Esophagus squamous epithelium (tissue), 5 donors: ENCODE data around the gene SERPINA6. TPM values are rescaled to one million over a fixed set of nuclear protein-coding genes. Genes with fewer than 3 reads are reported as not detected.

Experiments used
- DNase-seq: peaks from one replicate; lab custom pipeline; 2025; lab: John Stamatoyannopoulos, UW
- H3K27ac ChIP-seq, 4 donors: fragments of 200-600 bp; sonication (generic); one replicate each; pipeline ENCODE4 v1.5.1; 2016 to 2019; ENCODE audit warnings: mild to moderate bottlenecking in 1 of 4
- H3K27me3 ChIP-seq, 4 donors: fragments of 200-600 bp; sonication (generic); 1 replicate in 3 of 4; 2 replicates in 1 of 4; pipeline versions ENCODE4 v1.5.1 to v1.6.0; 2017 to 2021; ENCODE audit warnings: antibody characterized with exemption in 1 of 4
- H3K36me3 ChIP-seq, 3 donors: fragments of 200-600 bp; sonication (generic); one replicate each; pipeline ENCODE4 v1.5.1; 2016 to 2019
- H3K4me1 ChIP-seq, 3 donors: fragments of 200-600 bp; sonication (generic); one replicate each; pipeline ENCODE4 v1.5.1; 2017 to 2019
- H3K4me3 ChIP-seq, 4 donors: fragments of 200-600 bp; sonication (generic); 1 replicate in 3 of 4; 2 replicates in 1 of 4; pipeline ENCODE4 v1.5.1; 2016 to 2019; ENCODE audit warnings: mild to moderate bottlenecking in 2 of 4, moderate library complexity in 1 of 4
- H3K9me3 ChIP-seq, 3 donors: fragments of 200-600 bp; sonication (generic); one replicate each; pipeline ENCODE4 v1.5.1; 2016 to 2019
- CTCF ChIP-seq, 6 experiments: fragments of 450-650 bp in 4 of 6; fragments of 200-600 bp in 2 of 6; sonication (generic) in 2 of 6; IDR thresholded peaks; one replicate each; pipeline ENCODE4 v1.5.1; 2016 to 2019; ENCODE audit warnings: antibody characterized with exemption in 6 of 6, mild to moderate bottlenecking in 4 of 6, moderate library complexity in 4 of 6
- POLR2A ChIP-seq, 4 donors: fragments of 450-650 bp; IDR thresholded peaks; one replicate each; pipeline ENCODE4 v1.6.1; 2017; ENCODE audit warnings: antibody characterized with exemption in 4 of 4, mild to moderate bottlenecking in 4 of 4, moderate library complexity in 3 of 4
- WGBS, 2 donors: methylation state at CpG; one replicate each; pipeline ENCODE4 v1.1.5; 2018; 5-methylcytosine and 5-hydroxymethylcytosine counted together
- intact Hi-C: fragments of 100-400 bp; cut with DNase I; formaldehyde crosslinking; loops from one replicate; pipeline ENCODE4 v1.15.0; 2022
- total RNA-seq, 4 donors: library from RNA; depleted of rRNA; stranded (reverse); fragments of >200 nt; gene quantifications; one replicate each; pipeline ENCODE4 v1.1.0, GENCODE V29; 2016
- donor health status: DM: yes; HTN: yes; CAD: no.

Gene SERPINA6
- total RNA-seq, 4 donors from 2014 or later, result not detected

GRCh38 chr14:94340533-94340932, 17.4 kb upstream of the SERPINA6 start:
- Histone ChIP-seq H3K27me3 (peaks cover 0 to 2% (median 0%) of the 10 kb centered on the region in 4 donors), H3K4me3 (no peak overlapping the region), H3K4me1 (peaks cover 6 to 42% (median 30%) of the 10 kb centered on the region in 3 donors), H3K9me3 (no peaks in the 10 kb centered on the region), H3K36me3 (no peaks in the 10 kb centered on the region), H3K27ac (no peak overlapping the region)
- no peak for DNase-seq
- TF ChIP-seq POLR2A (IDR thresholded peaks at IDR 0.05) (no peak), CTCF (IDR thresholded peaks at IDR 0.05) (no peak)
- intact Hi-C loops, result no loop called here

GRCh38 chr14:94338023-94338422, 14.9 kb upstream of the SERPINA6 start:
- no peak overlapping the region for H3K27ac ChIP-seq
- TF ChIP-seq POLR2A (IDR thresholded peaks at IDR 0.05) (no peak), CTCF (IDR thresholded peaks at IDR 0.05) (no peak)
- H3K4me3 ChIP-seq, result no peak overlapping the region
- WGBS, 2 donors, result 66 to 100% methylated on average over 2 of the region's 2 CpGs
- H3K4me1 ChIP-seq, result peaks cover 6 to 26% (median 17%) of the 10 kb centered on the region in 3 donors
- H3K36me3 ChIP-seq, result no peaks in the 10 kb centered on the region
- intact Hi-C loops, result no loop called here
- no peaks in the 10 kb centered on the region for H3K27me3 ChIP-seq
- no peaks in the 10 kb centered on the region for H3K9me3 ChIP-seq
- no peak for DNase-seq

- no peak for DNase-seq
- Histone ChIP-seq H3K27me3 (no peaks in the 10 kb centered on the region), H3K4me3 (no peak overlapping the region), H3K9me3 (no peaks in the 10 kb centered on the region), H3K36me3 (no peaks in the 10 kb centered on the region), H3K4me1 (peaks cover 0 to 19% (median 10%) of the 10 kb centered on the region in 3 donors), H3K27ac (no peak overlapping the region)
- WGBS, 2 donors, result 62 to 65% methylated on average over 6 of the region's 6 CpGs
- TF ChIP-seq CTCF (IDR thresholded peaks at IDR 0.05), result no peak
- no peak for TF ChIP-seq POLR2A (IDR thresholded peaks at IDR 0.05)
- intact Hi-C loops, result no loop called here
Measured at GRCh38 chr14:94337274-94337673, 14.1 kb upstream of the SERPINA6 start.

DNA sequence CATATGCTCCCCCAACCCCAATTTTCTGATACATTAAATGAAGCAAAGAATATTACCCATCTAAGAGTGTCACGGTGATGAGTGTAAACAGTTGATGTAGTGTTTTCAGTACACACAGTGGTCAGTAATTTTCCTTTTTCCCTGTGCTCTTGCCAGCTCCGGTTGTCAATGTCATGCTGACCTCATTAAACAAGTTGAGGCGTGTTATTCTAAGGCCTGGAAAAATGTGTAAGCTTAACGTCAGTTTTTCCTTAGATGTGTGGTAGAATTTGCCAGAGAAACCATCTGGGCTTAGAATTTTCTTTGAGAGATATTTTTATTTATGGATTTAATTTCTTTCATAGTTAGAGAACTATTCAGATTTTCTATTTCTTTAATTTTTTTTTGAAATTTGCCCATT, 11.7 kb upstream of the SERPINA6 start:
- no peak overlapping the region for H3K4me3 ChIP-seq
- no peak overlapping the region for H3K27ac ChIP-seq
- no peaks in the 10 kb centered on the region for H3K9me3 ChIP-seq
- TF ChIP-seq CTCF (IDR thresholded peaks at IDR 0.05) (no peak), POLR2A (IDR thresholded peaks at IDR 0.05) (no peak)
- peaks cover 0 to 6% (median 0%) of the 10 kb centered on the region in 3 donors for H3K4me1 ChIP-seq
- WGBS, 2 donors, result 37% methylated on average over 4 of the region's 4 CpGs
- H3K36me3 ChIP-seq, result no peaks in the 10 kb centered on the region
- no peak for DNase-seq
- peaks cover 0 to 7% (median 0%) of the 10 kb centered on the region in 4 donors for H3K27me3 ChIP-seq
- intact Hi-C loops, result no loop called here

DNA sequence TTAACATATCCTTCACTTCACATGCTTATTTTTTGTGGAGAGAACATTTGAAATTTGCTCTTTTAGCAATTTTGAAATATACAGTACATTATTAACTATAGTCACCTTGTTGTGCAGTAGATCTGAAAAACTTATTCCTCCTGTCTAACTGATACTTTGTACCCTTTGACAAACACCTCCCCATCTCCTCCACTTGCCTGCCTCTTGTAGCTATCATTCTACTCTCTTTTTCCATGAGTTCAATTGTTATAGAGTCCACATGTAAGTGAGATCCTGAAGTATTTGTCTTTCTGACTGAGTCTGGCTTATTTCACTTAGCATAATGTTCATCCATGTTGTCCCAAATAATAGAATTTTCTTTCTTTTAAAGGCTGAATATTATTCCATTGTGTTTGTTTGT, 9.5 kb upstream of the SERPINA6 start:
- DNase-seq, result no peak
- Histone ChIP-seq H3K4me3 (no peak overlapping the region), H3K27ac (no peak overlapping the region), H3K9me3 (no peaks in the 10 kb centered on the region), H3K4me1 (peaks cover 0 to 6% (median 0%) of the 10 kb centered on the region in 3 donors), H3K36me3 (no peaks in the 10 kb centered on the region), H3K27me3 (peaks cover 0 to 7% (median 0%) of the 10 kb centered on the region in 4 donors)
- intact Hi-C loops, result no loop called here
- TF ChIP-seq CTCF (IDR thresholded peaks at IDR 0.05) (no peak), POLR2A (IDR thresholded peaks at IDR 0.05) (no peak)
